ENCODE results near the gene PKNOX2.

PKNOX2 gene

DNA sequence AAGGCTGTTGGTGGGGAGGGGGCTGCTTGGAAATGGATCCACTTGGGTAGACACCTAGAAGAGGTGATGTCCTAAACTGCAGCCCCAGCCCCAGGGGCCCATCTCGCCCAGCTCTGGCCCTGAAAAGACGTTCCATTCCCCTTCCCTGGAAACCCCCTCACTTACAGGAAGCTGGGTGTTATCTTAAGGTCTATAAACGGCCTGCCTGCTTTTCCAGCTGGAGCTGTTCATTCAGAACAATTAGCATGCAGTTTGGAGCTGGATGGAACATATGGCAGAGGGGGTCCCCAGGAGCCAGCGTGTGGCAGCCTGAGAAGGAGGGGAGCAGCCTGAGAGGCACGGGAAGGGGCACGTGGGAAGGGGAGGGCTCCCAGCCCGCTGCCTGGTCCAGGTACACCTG lies 139.6 kb downstream of the PKNOX2 start:
- DNase-seq = no peak
- H3K4me3 Mint-ChIP-seq = no peak overlapping the region
- H3K27ac Mint-ChIP-seq = no peak overlapping the region
- no peaks in the 10 kb centered on the region for H3K4me1 Mint-ChIP-seq
- H3K9me3 Mint-ChIP-seq = no peaks in the 10 kb centered on the region
- CTCF ChIA-PET = interaction anchor here (0.6 kb wide), 1 partner anchor 10 kb away, joined by 3 read pairs; no protein-coding TSS in a partner anchor
- H3K36me3 Mint-ChIP-seq = no peaks in the 10 kb centered on the region
- H3K27me3 Mint-ChIP-seq = peaks cover 8% of the 10 kb centered on the region

DNA sequence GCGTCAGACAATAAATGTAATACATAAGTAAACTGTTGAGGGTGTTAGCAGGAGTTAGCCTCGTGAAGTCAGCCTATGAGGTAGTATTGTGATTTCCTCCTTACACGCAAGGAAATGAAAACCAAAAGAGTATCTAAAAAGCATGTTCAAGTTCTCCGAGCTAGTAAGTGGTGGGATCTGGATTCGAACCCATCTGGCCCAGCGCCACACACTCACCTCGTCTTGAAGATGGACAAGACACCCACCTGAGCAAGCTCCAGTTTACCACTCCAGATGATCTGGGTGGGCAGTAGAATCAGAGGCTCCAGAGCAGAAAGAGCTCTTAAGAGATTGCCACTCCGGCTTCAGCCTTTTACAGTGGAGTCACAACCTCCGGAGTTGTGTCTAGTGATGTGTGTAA lies 140.3 kb downstream of the PKNOX2 start:
- H3K4me1 Mint-ChIP-seq = no peaks in the 10 kb centered on the region
- no peaks in the 10 kb centered on the region for H3K36me3 Mint-ChIP-seq
- no peak for DNase-seq
- H3K9me3 Mint-ChIP-seq = no peaks in the 10 kb centered on the region
- CTCF ChIA-PET = no interaction called here
- no peak overlapping the region for H3K27ac Mint-ChIP-seq
- no peak overlapping the region for H3K4me3 Mint-ChIP-seq
- H3K27me3 Mint-ChIP-seq = peaks cover 8% of the 10 kb centered on the region

DNA sequence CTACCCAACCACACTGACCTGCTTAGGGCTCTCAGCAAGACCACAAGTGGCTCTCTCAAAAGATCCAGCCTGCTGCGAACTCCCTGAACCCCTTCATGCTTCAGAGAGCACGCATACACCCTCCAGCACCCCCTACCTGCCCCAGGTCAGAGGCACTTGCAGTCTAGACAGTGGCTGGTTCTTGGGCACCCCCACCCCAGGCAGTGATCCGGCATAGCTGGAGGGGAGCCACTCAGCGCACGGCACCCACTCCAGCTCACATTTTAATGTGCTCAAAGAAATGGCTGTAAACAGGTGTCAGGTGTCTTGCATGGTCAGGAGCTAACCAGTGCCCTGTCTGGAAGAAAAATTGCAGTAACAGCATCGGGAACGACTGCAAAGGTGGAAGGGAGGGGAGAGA lies 140.8 kb downstream of the PKNOX2 start:
- Mint-ChIP-seq H3K27ac (no peak overlapping the region), H3K36me3 (no peaks in the 10 kb centered on the region), H3K4me3 (no peak overlapping the region), H3K9me3 (no peaks in the 10 kb centered on the region), H3K27me3 (peaks cover 8% of the 10 kb centered on the region), H3K4me1 (no peaks in the 10 kb centered on the region)
- CTCF ChIA-PET = no interaction called here
- DNase-seq = no peak

- H3K27me3 Mint-ChIP-seq = peaks cover 8% of the 10 kb centered on the region
- no peaks in the 10 kb centered on the region for H3K9me3 Mint-ChIP-seq
- no peak for DNase-seq
- no peak overlapping the region for H3K4me3 Mint-ChIP-seq
- no peak overlapping the region for H3K27ac Mint-ChIP-seq
- no peaks in the 10 kb centered on the region for H3K36me3 Mint-ChIP-seq
- CTCF ChIA-PET = interaction anchor here (0.6 kb wide), 1 partner anchor 946 kb away, joined by 3 read pairs; no protein-coding TSS in a partner anchor
- no peaks in the 10 kb centered on the region for H3K4me1 Mint-ChIP-seq
These were observed 141.9 kb downstream of the PKNOX2 start for GRCh38 chr11:125306476-125306875.

GRCh38 chr11:125308246-125308645 lies 143.7 kb downstream of the PKNOX2 start:
- Mint-ChIP-seq H3K4me1 (no peaks in the 10 kb centered on the region), H3K27me3 (peaks cover 15% of the 10 kb centered on the region), H3K4me3 (no peak overlapping the region), H3K36me3 (no peaks in the 10 kb centered on the region), H3K27ac (no peak overlapping the region), H3K9me3 (no peaks in the 10 kb centered on the region)
- CTCF ChIA-PET = no interaction called here
- DNase-seq = no peak

- H3K4me3 Mint-ChIP-seq = no peak overlapping the region
- H3K27me3 Mint-ChIP-seq = peaks cover 26% of the 10 kb centered on the region
- DNase-seq = no peak
- CTCF ChIA-PET = interaction anchor here (1.1 kb wide), 1 partner anchor 34 kb away, joined by 3 read pairs; no protein-coding TSS in a partner anchor
- H3K36me3 Mint-ChIP-seq = no peaks in the 10 kb centered on the region
- H3K9me3 Mint-ChIP-seq = no peaks in the 10 kb centered on the region
- H3K4me1 Mint-ChIP-seq = no peaks in the 10 kb centered on the region
- no peak overlapping the region for H3K27ac Mint-ChIP-seq
These were observed 147.8 kb downstream of the PKNOX2 start for GRCh38 chr11:125312391-125312790.

- no peak overlapping the region for H3K4me3 Mint-ChIP-seq
- no peak for DNase-seq
- H3K36me3 Mint-ChIP-seq = no peaks in the 10 kb centered on the region
- no peaks in the 10 kb centered on the region for H3K4me1 Mint-ChIP-seq
- CTCF ChIA-PET = interaction anchor here (1.1 kb wide), 1 partner anchor 33 kb away, joined by 3 read pairs; no protein-coding TSS in a partner anchor
- H3K27ac Mint-ChIP-seq = no peak overlapping the region
- peaks cover 26% of the 10 kb centered on the region for H3K27me3 Mint-ChIP-seq
- no peaks in the 10 kb centered on the region for H3K9me3 Mint-ChIP-seq
These were observed 148.3 kb downstream of the PKNOX2 start for GRCh38 chr11:125312812-125313211.

GRCh38 chr11:125313271-125314219 lies 149.0 kb downstream of the PKNOX2 start:
- H3K27ac Mint-ChIP-seq = no peak overlapping the region
- no peaks in the 10 kb centered on the region for H3K9me3 Mint-ChIP-seq
- CTCF ChIA-PET = interaction anchor here (0.5 to 1.1 kb wide), 2 partner anchors 33 to 476 kb away, joined by 3 read pairs; no protein-coding TSS in a partner anchor
- no peak for DNase-seq
- H3K4me1 Mint-ChIP-seq = no peaks in the 10 kb centered on the region
- H3K4me3 Mint-ChIP-seq = no peak overlapping the region
- H3K27me3 Mint-ChIP-seq = peaks cover 26% of the 10 kb centered on the region
- no peaks in the 10 kb centered on the region for H3K36me3 Mint-ChIP-seq

- no peak overlapping the region for H3K27ac Mint-ChIP-seq
- H3K4me3 Mint-ChIP-seq = no peak overlapping the region
- DNase-seq = no peak
- CTCF ChIA-PET = no interaction called here
- H3K9me3 Mint-ChIP-seq = no peaks in the 10 kb centered on the region
- H3K4me1 Mint-ChIP-seq = no peaks in the 10 kb centered on the region
- peaks cover 21% of the 10 kb centered on the region for H3K27me3 Mint-ChIP-seq
- H3K36me3 Mint-ChIP-seq = no peaks in the 10 kb centered on the region
These were observed 149.9 kb downstream of the PKNOX2 start for GRCh38 chr11:125314276-125315078.

DNA sequence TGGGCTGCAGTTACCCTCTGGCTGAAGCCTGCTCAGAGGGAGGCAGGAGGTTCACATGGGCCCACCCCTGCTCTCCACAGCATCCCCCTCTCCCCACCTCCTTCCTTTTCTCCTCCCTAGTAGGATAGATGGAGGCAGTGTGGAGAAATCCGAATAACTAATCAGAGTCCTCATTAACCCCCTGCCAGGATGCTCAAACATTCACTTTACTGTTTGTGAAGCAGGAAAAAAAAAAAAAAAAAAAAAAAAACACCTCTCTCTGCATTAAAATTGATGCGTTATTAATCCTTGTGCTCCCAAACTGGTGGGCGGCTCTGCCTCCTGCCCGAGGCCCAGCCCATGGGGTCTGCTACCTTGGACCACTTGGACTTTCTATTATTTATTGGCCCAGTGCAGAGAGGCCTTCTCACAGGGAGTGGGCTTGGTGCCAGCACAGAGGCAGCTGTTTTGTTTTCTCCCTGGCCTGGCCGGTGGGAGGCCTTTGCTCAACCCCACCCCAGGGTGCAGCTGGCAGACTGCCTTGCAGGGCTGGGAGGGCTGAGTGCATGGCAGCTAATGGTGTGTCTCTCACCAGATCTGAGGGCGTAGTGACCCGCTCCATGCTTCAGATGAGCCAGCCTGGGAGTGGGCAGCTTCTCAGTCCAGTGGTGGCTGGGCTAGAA lies 150.7 kb downstream of the PKNOX2 start:
- Mint-ChIP-seq H3K4me3 (no peak overlapping the region), H3K27me3 (peaks cover 26% of the 10 kb centered on the region)
- DNase-seq = no peak

DNA sequence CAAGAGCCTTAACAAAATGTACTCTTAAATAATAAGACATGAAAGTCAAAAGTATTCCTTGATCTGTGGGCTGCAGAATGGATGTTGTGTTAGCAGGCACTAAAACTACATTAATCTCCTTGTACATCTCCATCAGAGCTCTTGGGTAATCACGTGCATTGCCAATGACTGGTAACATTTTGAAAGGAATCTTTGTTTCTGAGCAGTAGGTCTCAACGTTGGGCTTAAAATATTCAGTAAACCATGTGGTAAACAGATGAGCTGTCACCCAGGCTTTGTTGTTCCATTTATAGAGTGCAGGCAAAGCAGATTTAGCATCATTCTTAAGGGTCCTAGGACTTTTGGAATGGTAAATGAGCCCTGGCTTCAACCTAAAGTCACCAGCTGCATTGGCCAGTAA lies 152.9 kb downstream of the PKNOX2 start:
- CTCF ChIA-PET = interaction anchor here (1.1 kb wide), 1 partner anchor 31 kb away, joined by 3 read pairs; no protein-coding TSS in a partner anchor

More for the DNA sequence above, 150.7 kb downstream of the PKNOX2 start:
- no peaks in the 10 kb centered on the region for H3K4me1 Mint-ChIP-seq
- H3K27ac Mint-ChIP-seq = no peak overlapping the region
- CTCF ChIA-PET = interaction anchor here (0.9 kb wide), 1 partner anchor 12 kb away, joined by 3 read pairs; no protein-coding TSS in a partner anchor
- H3K36me3 Mint-ChIP-seq = no peaks in the 10 kb centered on the region
- no peaks in the 10 kb centered on the region for H3K9me3 Mint-ChIP-seq

DNA sequence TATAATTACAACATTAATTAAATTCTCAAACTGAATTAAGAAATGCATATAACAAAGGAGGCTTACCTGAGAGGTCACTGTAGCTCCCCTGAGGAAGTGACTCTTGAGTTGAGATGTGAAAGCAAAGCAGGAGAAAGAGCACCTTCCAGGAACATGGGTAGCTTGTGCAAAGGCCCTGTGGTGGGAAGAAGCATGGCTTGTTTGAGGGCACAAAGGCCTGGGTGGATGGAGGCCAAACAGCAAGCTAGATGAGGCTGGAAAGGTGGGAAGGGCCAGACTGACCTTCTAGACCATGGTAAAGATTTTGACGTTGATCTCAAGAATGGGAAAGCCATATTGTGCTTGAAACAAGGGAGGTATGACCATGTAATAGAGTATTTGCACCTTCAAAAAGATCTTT lies 155.1 kb downstream of the PKNOX2 start:
- Mint-ChIP-seq H3K36me3 (no peaks in the 10 kb centered on the region), H3K27ac (no peak overlapping the region), H3K4me1 (no peaks in the 10 kb centered on the region), H3K27me3 (peaks cover 19% of the 10 kb centered on the region), H3K4me3 (no peak overlapping the region), H3K9me3 (no peaks in the 10 kb centered on the region)
- no peak for DNase-seq
- CTCF ChIA-PET = interaction anchor here (0.6 to 1.4 kb wide), 2 partner anchors 25 to 35 kb away, joined by 3 to 4 read pairs; no protein-coding TSS in a partner anchor

More for the DNA sequence above, 152.9 kb downstream of the PKNOX2 start:
- Mint-ChIP-seq H3K4me3 (no peak overlapping the region), H3K27me3 (peaks cover 23% of the 10 kb centered on the region), H3K36me3 (no peaks in the 10 kb centered on the region), H3K4me1 (no peaks in the 10 kb centered on the region), H3K9me3 (no peaks in the 10 kb centered on the region), H3K27ac (no peak overlapping the region)
- no peak for DNase-seq

- H3K27ac Mint-ChIP-seq = no peak overlapping the region
- H3K4me3 Mint-ChIP-seq = no peak overlapping the region
- CTCF ChIA-PET = interaction anchor here (1.4 kb wide), 1 partner anchor 24 kb away, joined by 4 read pairs; no protein-coding TSS in a partner anchor
- H3K27me3 Mint-ChIP-seq = peaks cover 20% of the 10 kb centered on the region
- no peaks in the 10 kb centered on the region for H3K9me3 Mint-ChIP-seq
- no peak for DNase-seq
- H3K4me1 Mint-ChIP-seq = no peaks in the 10 kb centered on the region
- no peaks in the 10 kb centered on the region for H3K36me3 Mint-ChIP-seq
These were observed 156.0 kb downstream of the PKNOX2 start for GRCh38 chr11:125320347-125321076.
